SU-DHL-6 (cell line): ENCODE data around the gene DNAH11.
"Not testable (repeated sequence)": the region's sequence is repeated elsewhere in the genome, so short reads cannot be mapped to it uniquely, and the experiment has no call there.

ENCODE experiments used
- H2AFZ ChIP-seq: fragments of 200-600 bp; sonication (generic); 2 replicates; pipeline ENCODE4 v1.6.1; 2014; ENCODE audit warnings: low read depth, mild to moderate bottlenecking, moderate library complexity, mixed read lengths, antibody characterized with exemption, low read length; ENCODE audit not compliant: severe bottlenecking
- H3F3A ChIP-seq: fragments of 200-600 bp; shearing (Covaris generic); 2 replicates; pipeline ENCODE4 v1.6.0; 2016; ENCODE audit warnings: antibody characterized with exemption, mild to moderate bottlenecking; ENCODE audit not compliant: insufficient read depth
- H3K27ac ChIP-seq: fragments of 200-600 bp; sonication (generic); 2 replicates; pipeline ENCODE4 v1.5.1; 2016; ENCODE audit warnings: low read depth, mild to moderate bottlenecking, low read length, moderate library complexity, mixed read lengths
- H3K27me3 ChIP-seq: fragments of 200-600 bp; sonication (generic), shearing (Covaris generic); 2 replicates; pipeline ENCODE4 v1.6.0; 2014; ENCODE audit warnings: mild to moderate bottlenecking, low read length
- H3K36me3 ChIP-seq: fragments of 200-600 bp; sonication (generic); 2 replicates; pipeline ENCODE4 v1.6.1; 2014; ENCODE audit warnings: mild to moderate bottlenecking, low read length, mixed read lengths
- H3K4me2 ChIP-seq: fragments of 300-600, 200-600 bp; shearing (Covaris generic), sonication (generic); 2 replicates; pipeline ENCODE4 v1.6.0; 2014; ENCODE audit warnings: low read length, low read depth, mild to moderate bottlenecking; ENCODE audit not compliant: poor library complexity, severe bottlenecking
- H3K4me3 ChIP-seq: fragments of 200-600 bp; sonication (generic); 2 replicates; pipeline ENCODE4 v1.5.1; 2014; ENCODE audit warnings: antibody characterized with exemption, low read length, mild to moderate bottlenecking, mixed read lengths; ENCODE audit not compliant: insufficient read depth, poor library complexity, severe bottlenecking
- H3K79me2 ChIP-seq: fragments of 200-600 bp; sonication (generic); 2 replicates; pipeline ENCODE4 v1.6.1; 2014; ENCODE audit warnings: mild to moderate bottlenecking, low read length, moderate library complexity; ENCODE audit not compliant: insufficient read depth
- H3K9ac ChIP-seq: fragments of 200-600 bp; sonication (generic); 2 replicates; pipeline ENCODE4 v1.7.0; 2014; ENCODE audit warnings: mild to moderate bottlenecking, low read length
- H3K9me2 ChIP-seq: fragments of 200-600 bp; sonication (generic); replicated peaks from 2 replicates; pipeline ENCODE4 v1.6.1; 2014; ENCODE audit warnings: low read length; ENCODE audit not compliant: insufficient read depth
- H3K9me3 ChIP-seq: fragments of 200-600 bp; sonication (generic); 2 replicates; pipeline ENCODE4 v1.6.1; 2014; ENCODE audit warnings: low read length, mixed read lengths; ENCODE audit not compliant: insufficient read depth
- H4K20me1 ChIP-seq: fragments of 200-600 bp; sonication (generic); 2 replicates; pipeline ENCODE4 v1.6.1; 2014; ENCODE audit warnings: low read depth, mild to moderate bottlenecking, antibody characterized with exemption, low read length, moderate library complexity, mixed read lengths
- CTCF ChIP-seq: fragments of 200-600 bp; sonication (generic); IDR thresholded peaks from one replicate; pipeline ENCODE4 v1.5.1; 2017; ENCODE audit warnings: antibody characterized with exemption, mild to moderate bottlenecking, low read length, moderate library complexity; ENCODE audit not compliant: insufficient read depth, poor library complexity, severe bottlenecking
- EZH2phosphoT487 ChIP-seq: fragments of 200-600 bp; sonication (generic), shearing (Covaris generic); conservative IDR thresholded peaks from 2 replicates; pipeline ENCODE4 v1.6.1; 2018; ENCODE audit warnings: mild to moderate bottlenecking, antibody characterized with exemption, low read length, moderate library complexity, mixed read lengths

The DNAH11 gene

GRCh38 chr7:21730399-21730798 is 187.6 kb downstream of the DNAH11 start:
- Histone ChIP-seq H3K4me2 (no peak overlapping the region), H3K27ac (no peak overlapping the region), H3K9ac (no peak overlapping the region), H3K27me3 (no peaks in the 10 kb centered on the region), H2AFZ (no peak overlapping the region), H3K9me2 (no peaks in the 10 kb centered on the region), H3F3A (no peaks in the 10 kb centered on the region), H3K79me2 (no peaks in the 10 kb centered on the region), H3K9me3 (no peaks in the 10 kb centered on the region), H3K36me3 (no peaks in the 10 kb centered on the region), H4K20me1 (no peaks in the 10 kb centered on the region), H3K4me3 (no peak overlapping the region)
- no peak for TF ChIP-seq CTCF

GRCh38 chr7:21731977-21732376 is 189.1 kb downstream of the DNAH11 start:
- Histone ChIP-seq H3K79me2 (no peaks in the 10 kb centered on the region), H3K36me3 (no peaks in the 10 kb centered on the region), H3K27me3 (no peaks in the 10 kb centered on the region), H3K4me2 (no peak overlapping the region), H3K9me2 (no peaks in the 10 kb centered on the region), H3K9me3 (no peaks in the 10 kb centered on the region), H4K20me1 (no peaks in the 10 kb centered on the region), H3K27ac (no peak overlapping the region), H2AFZ (no peak overlapping the region), H3K9ac (no peak overlapping the region), H3K4me3 (no peak overlapping the region), H3F3A (no peaks in the 10 kb centered on the region)
- TF ChIP-seq CTCF (no peak), EZH2phosphoT487 (no peak)

GRCh38 chr7:21732956-21733355 is 190.1 kb downstream of the DNAH11 start:
- not testable (repeated sequence) for H3K27ac ChIP-seq, H3K9me3 ChIP-seq, H3K4me2 ChIP-seq, H4K20me1 ChIP-seq, H3K9me2 ChIP-seq, H2AFZ ChIP-seq, H3K36me3 ChIP-seq, H3F3A ChIP-seq, H3K4me3 ChIP-seq, H3K9ac ChIP-seq, H3K27me3 ChIP-seq, H3K79me2 ChIP-seq

- H3K27me3 ChIP-seq, result no peaks in the 10 kb centered on the region
- no peaks in the 10 kb centered on the region for H4K20me1 ChIP-seq
- no peaks in the 10 kb centered on the region for H3K9me2 ChIP-seq
- H3K9me3 ChIP-seq, result no peaks in the 10 kb centered on the region
- H3K36me3 ChIP-seq, result no peaks in the 10 kb centered on the region
- no peak overlapping the region for H3K9ac ChIP-seq
- no peaks in the 10 kb centered on the region for H3F3A ChIP-seq
- H3K4me2 ChIP-seq, result no peak overlapping the region
- no peak overlapping the region for H2AFZ ChIP-seq
- TF ChIP-seq CTCF, result no peak
- TF ChIP-seq EZH2phosphoT487, result no peak
- H3K4me3 ChIP-seq, result no peak overlapping the region
- no peak overlapping the region for H3K27ac ChIP-seq
- H3K79me2 ChIP-seq, result no peaks in the 10 kb centered on the region
These were observed 191.0 kb downstream of the DNAH11 start for GRCh38 chr7:21733837-21734236.
